NT2/D1 (cell line): Measurements from ENCODE around the gene ARL17A.
"Not testable (repeated sequence)": the region's sequence is repeated elsewhere in the genome, so short reads cannot be mapped to it uniquely, and the experiment has no call there.

ENCODE experiments used
- SUZ12 ChIP-seq: IDR thresholded peaks from 2 replicates; pipeline ENCODE4 v1.6.1; 2011; ENCODE audit not compliant: insufficient read length, insufficient read depth; ENCODE audit errors: extremely low read depth
- YY1 ChIP-seq: IDR thresholded peaks from 2 replicates; pipeline ENCODE4 v1.6.1; 2011; ENCODE audit not compliant: insufficient read length, insufficient read depth

DNA sequence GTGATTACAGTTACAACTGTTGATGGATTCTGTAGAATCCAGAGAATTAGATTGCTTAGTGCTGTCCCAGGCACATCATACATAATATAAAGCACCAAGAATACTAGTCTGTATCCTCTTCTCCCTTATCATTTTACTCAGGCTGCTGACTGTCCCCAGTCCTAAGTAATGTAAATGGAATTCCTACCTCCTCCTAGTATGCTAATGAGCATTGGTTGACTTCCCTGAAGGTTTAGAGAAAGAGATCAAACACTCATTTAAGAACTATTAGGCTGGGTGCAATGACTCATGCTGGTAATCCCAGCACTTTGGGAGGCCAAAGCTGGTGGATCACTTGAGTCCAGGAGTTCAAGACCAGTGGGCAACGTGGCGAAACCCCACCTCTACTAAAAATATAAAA, 48.0 kb upstream of the ARL17A start:
- not testable (repeated sequence) for TF ChIP-seq YY1, SUZ12
